Tibial artery (tissue), 4 donors: ENCODE measurements around the gene SENP1.

Experiments used
- DNase-seq, 2 donors: peaks; one replicate each; pipeline ENCODE4 v3.0.0-alpha.2; 2019
- H3K27ac ChIP-seq, 2 donors: fragments of 200-600 bp; sonication (generic) in 1 of 2; 1 replicate in 1 of 2; 2 replicates in 1 of 2; pipeline ENCODE4 v1.5.1; 2018 to 2019; ENCODE audit warnings: mild to moderate bottlenecking in 1 of 2
- H3K27me3 ChIP-seq, 2 donors: fragments of 200-600 bp; sonication (generic) in 1 of 2; one replicate each; pipeline versions ENCODE4 v1.5.1 to v1.6.0; 2016 to 2019
- H3K36me3 ChIP-seq, 3 donors: fragments of 200-600 bp; sonication (generic) in 2 of 3; one replicate each; pipeline ENCODE4 v1.5.1; 2016 to 2019; ENCODE audit warnings: mild to moderate bottlenecking in 2 of 3
- H3K4me1 ChIP-seq, 4 donors: fragments of 200-600 bp; sonication (generic) in 2 of 4; 1 replicate in 3 of 4; 2 replicates in 1 of 4; pipeline ENCODE4 v1.5.1; 2016 to 2019
- H3K4me3 ChIP-seq, 2 donors: fragments of 200-600 bp; sonication (generic) in 1 of 2; 1 replicate in 1 of 2; 2 replicates in 1 of 2; pipeline ENCODE4 v1.5.1; 2018 to 2019; ENCODE audit warnings: mild to moderate bottlenecking in 2 of 2
- H3K9me3 ChIP-seq, 3 donors: fragments of 200-600 bp; sonication (generic) in 1 of 3; one replicate each; pipeline ENCODE4 v1.5.1; 2016 to 2019
- intact Hi-C: fragments of 100-400 bp; cut with DNase I; formaldehyde crosslinking; loops from one replicate; pipeline ENCODE4 v1.15.0; 2023; ENCODE audit warnings: low total_unique reads
- TF ChIP-seq, protein P1 (sequence below), 2 experiments: fragments of 200-600 bp in 1 of 2; fragments of 450-650 bp in 1 of 2; IDR thresholded peaks; one replicate each; pipeline ENCODE4 v1.5.1; 2017 to 2019; ENCODE audit warnings: antibody characterized with exemption in 2 of 2, mild to moderate bottlenecking in 1 of 2, moderate library complexity in 1 of 2

SENP1 gene

DNA sequence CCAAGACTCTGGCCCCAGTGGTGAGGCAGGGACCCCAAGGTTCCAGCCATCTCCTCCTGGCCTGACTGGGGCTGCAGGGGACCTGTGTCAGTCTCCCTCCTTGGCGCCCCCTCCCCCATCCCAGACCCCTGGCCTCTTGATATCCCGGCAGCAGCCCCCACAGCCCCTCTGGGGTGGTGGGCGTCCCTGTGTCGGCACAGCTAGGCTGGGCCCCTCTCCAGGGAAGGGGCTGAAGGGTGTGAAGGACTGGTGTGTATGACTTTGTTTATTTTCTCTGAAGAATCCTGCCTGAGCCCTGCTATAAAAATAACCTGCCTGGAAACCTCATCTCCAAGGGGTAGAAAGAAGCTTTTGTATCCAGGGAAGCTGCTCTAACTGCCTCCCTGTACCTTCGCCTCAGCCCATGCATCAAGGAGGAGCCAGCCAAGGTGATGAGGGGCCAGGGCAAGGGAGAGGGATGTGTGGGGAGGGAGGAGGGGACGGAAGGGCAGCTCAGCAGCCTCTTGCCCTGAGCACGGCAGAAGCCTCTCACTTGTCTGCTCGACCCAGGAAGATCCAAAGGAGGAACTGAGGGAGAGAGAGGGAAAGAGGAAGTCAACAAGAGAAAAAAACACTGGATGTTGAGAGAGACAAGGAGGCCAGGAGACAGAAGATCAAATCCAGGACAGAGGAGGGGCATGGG, 76.2 kb downstream of the SENP1 start:
- H3K27me3 ChIP-seq: peaks cover 0 to 3% of the 10 kb centered on the region in 2 donors
- intact Hi-C loops: no loop called here
- H3K27ac ChIP-seq: no peak overlapping the region
- H3K4me3 ChIP-seq: no peak overlapping the region
- H3K4me1 ChIP-seq: no peaks in the 10 kb centered on the region
- H3K9me3 ChIP-seq: no peaks in the 10 kb centered on the region
- no peak for DNase-seq
- TF ChIP-seq, protein P1, sequence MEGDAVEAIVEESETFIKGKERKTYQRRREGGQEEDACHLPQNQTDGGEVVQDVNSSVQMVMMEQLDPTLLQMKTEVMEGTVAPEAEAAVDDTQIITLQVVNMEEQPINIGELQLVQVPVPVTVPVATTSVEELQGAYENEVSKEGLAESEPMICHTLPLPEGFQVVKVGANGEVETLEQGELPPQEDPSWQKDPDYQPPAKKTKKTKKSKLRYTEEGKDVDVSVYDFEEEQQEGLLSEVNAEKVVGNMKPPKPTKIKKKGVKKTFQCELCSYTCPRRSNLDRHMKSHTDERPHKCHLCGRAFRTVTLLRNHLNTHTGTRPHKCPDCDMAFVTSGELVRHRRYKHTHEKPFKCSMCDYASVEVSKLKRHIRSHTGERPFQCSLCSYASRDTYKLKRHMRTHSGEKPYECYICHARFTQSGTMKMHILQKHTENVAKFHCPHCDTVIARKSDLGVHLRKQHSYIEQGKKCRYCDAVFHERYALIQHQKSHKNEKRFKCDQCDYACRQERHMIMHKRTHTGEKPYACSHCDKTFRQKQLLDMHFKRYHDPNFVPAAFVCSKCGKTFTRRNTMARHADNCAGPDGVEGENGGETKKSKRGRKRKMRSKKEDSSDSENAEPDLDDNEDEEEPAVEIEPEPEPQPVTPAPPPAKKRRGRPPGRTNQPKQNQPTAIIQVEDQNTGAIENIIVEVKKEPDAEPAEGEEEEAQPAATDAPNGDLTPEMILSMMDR (IDR thresholded peaks at IDR 0.05): no peak
- H3K36me3 ChIP-seq: no peaks in the 10 kb centered on the region

DNA sequence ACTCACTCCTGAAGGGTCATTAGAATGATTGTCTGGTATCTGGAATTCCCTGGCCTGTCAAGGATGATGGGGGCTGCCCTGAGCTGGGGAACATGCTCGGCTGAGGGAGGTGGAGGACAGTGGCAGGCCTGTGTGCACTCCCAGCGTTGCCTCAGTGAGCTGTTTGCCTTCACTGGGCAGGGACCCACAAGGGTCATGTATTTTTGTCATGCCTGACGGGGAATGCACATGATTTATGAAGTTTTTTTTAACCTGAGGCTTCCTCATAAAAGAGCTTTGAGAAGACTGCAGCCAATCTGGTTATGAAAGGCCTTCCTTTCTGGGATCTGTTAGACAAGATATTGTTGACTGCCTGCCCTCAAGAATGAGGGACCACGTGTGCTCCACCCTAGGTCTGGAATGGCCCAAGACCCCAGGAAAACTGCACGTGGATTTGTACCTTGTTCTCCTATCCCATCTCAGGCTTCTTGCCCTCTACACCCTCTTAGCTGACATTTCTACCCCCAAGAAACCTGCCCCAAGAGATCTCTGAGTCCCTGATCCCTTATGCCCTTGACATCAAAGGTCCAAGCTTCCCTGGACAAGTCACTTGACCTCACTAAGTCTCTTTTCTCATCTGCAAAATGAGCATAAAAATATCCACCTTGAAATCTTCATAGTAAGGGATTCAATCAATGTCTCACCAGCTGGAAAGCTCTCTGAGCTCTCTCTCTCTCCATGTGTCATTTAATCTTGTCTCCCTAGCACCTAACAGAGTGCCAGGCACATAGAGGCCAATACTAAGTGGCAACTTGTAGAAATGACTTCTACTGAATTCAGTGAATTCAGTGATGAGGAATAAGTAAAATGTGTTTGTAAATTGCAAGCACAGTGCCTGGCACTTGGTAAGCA, 77.1 kb downstream of the SENP1 start:
- H3K27me3 ChIP-seq: peaks cover 0 to 3% of the 10 kb centered on the region in 2 donors
- H3K4me1 ChIP-seq: no peaks in the 10 kb centered on the region
- DNase-seq: no peak
- H3K4me3 ChIP-seq: no peak overlapping the region
- no peaks in the 10 kb centered on the region for H3K36me3 ChIP-seq
- no peak overlapping the region for H3K27ac ChIP-seq
- no peaks in the 10 kb centered on the region for H3K9me3 ChIP-seq
- intact Hi-C loops: no loop called here
- TF ChIP-seq, protein P1 (IDR thresholded peaks at IDR 0.05): no peak

DNA sequence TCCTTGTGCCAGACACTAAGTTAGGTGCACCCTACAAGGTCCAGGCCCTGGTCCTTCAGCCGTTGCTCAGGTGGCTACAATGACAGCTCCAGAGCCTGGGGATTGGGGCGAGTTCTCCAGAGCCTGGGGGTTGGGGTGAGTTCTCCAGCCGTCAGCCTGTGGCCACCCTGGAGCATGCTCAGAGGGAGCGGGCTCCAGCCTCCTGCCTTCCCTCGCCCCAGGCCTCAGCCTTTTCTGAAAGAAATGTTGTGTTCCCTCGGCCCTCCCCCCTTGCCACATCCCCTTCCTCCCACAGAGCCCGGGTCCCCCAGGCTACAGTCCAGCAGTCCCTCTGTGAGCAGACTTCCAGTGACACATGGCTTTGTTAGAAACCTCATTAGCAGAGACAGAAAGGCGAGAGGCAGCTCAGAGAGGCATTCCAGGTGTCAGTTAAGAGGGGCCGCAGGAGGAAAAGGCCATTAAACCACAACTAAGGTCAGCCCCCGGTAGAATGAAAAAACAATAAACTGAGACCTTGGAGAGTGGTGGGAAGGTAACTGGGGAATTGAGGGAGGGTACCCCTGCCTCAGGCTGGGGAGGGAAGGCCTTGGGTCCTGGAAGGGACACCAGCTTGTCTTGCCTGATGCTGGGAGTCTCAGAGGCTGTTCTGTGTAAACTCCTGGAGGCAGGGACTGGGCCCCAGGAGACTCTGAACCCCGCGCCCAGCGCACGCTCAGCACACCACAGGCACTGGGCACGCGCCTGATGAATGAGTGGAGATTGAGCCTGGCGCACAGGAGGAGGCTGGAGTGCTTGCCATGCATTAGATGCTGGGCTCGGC, 78.5 kb downstream of the SENP1 start:
- Histone ChIP-seq H3K27me3 (peaks cover 0 to 12% of the 10 kb centered on the region in 2 donors), H3K36me3 (no peaks in the 10 kb centered on the region), H3K4me3 (no peak overlapping the region), H3K9me3 (no peaks in the 10 kb centered on the region), H3K27ac (no peak overlapping the region), H3K4me1 (no peaks in the 10 kb centered on the region)
- TF ChIP-seq, protein P1 (IDR thresholded peaks at IDR 0.05): no peak
- intact Hi-C loops: no loop called here
- DNase-seq: no peak

DNA sequence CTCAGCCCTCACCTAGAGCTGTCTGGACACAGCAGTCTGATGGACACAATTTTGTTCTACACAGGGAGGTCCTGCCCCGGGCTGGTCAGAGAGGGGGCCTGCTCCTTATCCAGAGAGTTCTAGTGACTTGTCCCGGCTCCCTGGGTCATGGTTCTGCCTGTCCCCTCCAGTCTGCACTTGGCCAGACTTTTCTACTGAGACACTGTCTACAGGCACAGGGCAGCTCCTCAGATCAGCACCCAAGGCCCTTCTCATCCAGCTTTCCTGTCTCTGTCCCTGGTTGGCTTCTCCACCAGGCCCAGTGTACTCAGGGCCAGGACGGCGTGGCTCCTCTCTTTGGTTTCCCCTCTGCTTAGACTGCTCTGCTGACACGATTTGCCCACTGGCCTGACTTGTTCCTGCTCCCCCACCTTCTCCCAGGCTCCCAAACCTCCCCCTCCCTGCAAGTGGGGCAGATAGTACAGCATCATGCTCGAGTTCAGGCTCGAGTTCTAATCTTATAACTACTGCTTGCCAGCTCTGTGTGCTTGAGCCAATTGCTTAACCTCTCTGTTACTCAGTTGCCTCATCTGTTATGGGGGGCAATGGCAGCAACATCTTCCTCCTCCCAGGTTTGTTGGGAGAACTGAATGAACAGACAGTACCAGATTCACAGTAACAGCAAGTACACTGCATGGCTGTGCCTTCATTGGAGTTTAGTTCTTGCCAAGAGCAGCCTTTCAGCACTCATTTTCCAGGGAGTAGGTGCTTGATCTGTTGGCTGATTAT, 79.6 kb downstream of the SENP1 start:
- DNase-seq: no peak
- H3K4me1 ChIP-seq: no peaks in the 10 kb centered on the region

More for the DNA sequence above, 79.6 kb downstream of the SENP1 start:
- intact Hi-C loops: no loop called here
- TF ChIP-seq, protein P1 (IDR thresholded peaks at IDR 0.05): no peak
- Histone ChIP-seq H3K36me3 (no peaks in the 10 kb centered on the region), H3K27ac (no peak overlapping the region), H3K4me3 (no peak overlapping the region), H3K27me3 (peaks cover 0 to 19% of the 10 kb centered on the region in 2 donors), H3K9me3 (no peaks in the 10 kb centered on the region)
